HepG2 (cell line): ENCODE results near the gene ASPHD1. TPM values are rescaled to one million over a fixed set of nuclear protein-coding genes. Genes with fewer than 3 reads are reported as not detected.
A peak's percentile ranks its signal among the peaks of the same experiment; 100 is the strongest.

Experiments used
- ARID3A ChIP-seq: IDR thresholded peaks from 2 replicates; pipeline ENCODE4 v1.6.1; 2012; ENCODE audit warnings: low read depth, low read length, improper control_type of control experiment
- ATAD3A ChIP-seq: sonication (generic); formaldehyde crosslinking; IDR thresholded peaks from 2 replicates; pipeline ENCODE4 v1.4.0; 2020; ENCODE audit warnings: missing genetic modification reagents
- BATF2 ChIP-seq: sonication (generic); formaldehyde crosslinking; IDR thresholded peaks from 2 replicates; pipeline ENCODE4 v1.8.0; 2022; ENCODE audit warnings: mild to moderate bottlenecking, missing genetic modification reagents, moderate library complexity
- BORCS8-MEF2B ChIP-seq: sonication (generic); formaldehyde crosslinking; IDR thresholded peaks from 2 replicates; pipeline ENCODE4 v1.8.0; 2022; ENCODE audit warnings: mild to moderate bottlenecking, missing genetic modification reagents
- CCDC6 ChIP-seq: sonication (generic); formaldehyde crosslinking; IDR thresholded peaks from 2 replicates; pipeline ENCODE4 v1.8.1; 2022; ENCODE audit warnings: mild to moderate bottlenecking, missing genetic modification reagents, moderate library complexity
- FOXM1 ChIP-seq: sonication (generic); formaldehyde crosslinking; IDR thresholded peaks from 2 replicates; pipeline ENCODE4 v1.5.0; 2020; ENCODE audit warnings: missing genetic modification reagents
- HOMEZ ChIP-seq: IDR thresholded peaks from 2 replicates; pipeline ENCODE4 v1.6.1; 2016; ENCODE audit warnings: low read depth
- LBX2 ChIP-seq: sonication (generic); formaldehyde crosslinking; IDR thresholded peaks from 2 replicates; pipeline ENCODE4 v1.5.0; 2020; ENCODE audit warnings: missing genetic modification reagents, mild to moderate bottlenecking, borderline replicate concordance
- MBD4 ChIP-seq: IDR thresholded peaks from 2 replicates; pipeline ENCODE4 v1.6.1; 2012; ENCODE audit warnings: low read length, inconsistent platforms, borderline replicate concordance
- MED13 ChIP-seq: sonication (generic); formaldehyde crosslinking; IDR thresholded peaks from 2 replicates; pipeline ENCODE4 v1.5.0; 2020; ENCODE audit warnings: missing genetic modification reagents
- PAWR ChIP-seq: sonication (generic); formaldehyde crosslinking; IDR thresholded peaks from 2 replicates; pipeline ENCODE4 v1.4.0; 2020; ENCODE audit warnings: missing genetic modification reagents, mild to moderate bottlenecking, borderline replicate concordance
- POLR2AphosphoS2 ChIP-seq: IDR thresholded peaks from 2 replicates; pipeline ENCODE4 v1.6.1; 2011; ENCODE audit warnings: low read depth, low read length, improper control_type of control experiment
- PTBP1 ChIP-seq: fragments of 200-400 bp; formaldehyde crosslinking; IDR thresholded peaks from 2 replicates; pipeline ENCODE4 v1.6.1; 2018; ENCODE audit warnings: low read length, low read depth; ENCODE audit not compliant: poor library complexity, severe bottlenecking
- SAP130 ChIP-seq: IDR thresholded peaks from 2 replicates; pipeline ENCODE4 v1.6.1; 2016; ENCODE audit warnings: low read depth
- SATB2 ChIP-seq: sonication (generic); formaldehyde crosslinking; IDR thresholded peaks from 2 replicates; pipeline ENCODE4 v1.5.0; 2020; ENCODE audit warnings: missing genetic modification reagents
- SIN3A ChIP-seq: IDR thresholded peaks from 2 replicates; pipeline ENCODE4 v1.6.1; 2011; ENCODE audit warnings: low read depth, mild to moderate bottlenecking, control low read depth, low read length, borderline replicate concordance
- SIN3B ChIP-seq: fragments of 150-350 bp; IDR thresholded peaks from 2 replicates; pipeline ENCODE4 v1.6.1; 2014; ENCODE audit warnings: low read length
- TAF1 ChIP-seq: sonication (generic); formaldehyde crosslinking; IDR thresholded peaks from 2 replicates; pipeline ENCODE4 v1.4.0; 2020; ENCODE audit warnings: missing genetic modification reagents
- ZBTB44 ChIP-seq: sonication (generic); formaldehyde crosslinking; IDR thresholded peaks from 2 replicates; pipeline ENCODE4 v1.4.0; 2020; ENCODE audit warnings: missing genetic modification reagents
- ZEB1 ChIP-seq: IDR thresholded peaks from 2 replicates; pipeline ENCODE4 v1.6.1; 2012; ENCODE audit warnings: mild to moderate bottlenecking, low read depth, inconsistent platforms; ENCODE audit not compliant: insufficient replicate concordance
- ZFP1 ChIP-seq: IDR thresholded peaks from 2 replicates; pipeline ENCODE4 v1.6.1; 2016
- ZKSCAN1 ChIP-seq: fragments of 150-350 bp; IDR thresholded peaks from 2 replicates; pipeline ENCODE4 v1.6.1; 2014; ENCODE audit warnings: low read length
- ZNF205 ChIP-seq: IDR thresholded peaks from 2 replicates; pipeline ENCODE4 v1.6.1; 2018; ENCODE audit warnings: missing biosample characterization, missing genetic modification reagents
- ZNF44 ChIP-seq: sonication (generic); formaldehyde crosslinking; IDR thresholded peaks from 2 replicates; pipeline ENCODE4 v1.5.1; 2020; ENCODE audit warnings: mild to moderate bottlenecking, missing genetic modification reagents
- ZNF468 ChIP-seq: sonication (generic); formaldehyde crosslinking; IDR thresholded peaks from 2 replicates; pipeline ENCODE4 v1.8.0; 2022; ENCODE audit warnings: mild to moderate bottlenecking, moderate library complexity, missing genetic modification reagents
- ZNF530 ChIP-seq: sonication (generic); formaldehyde crosslinking; IDR thresholded peaks from 2 replicates; pipeline ENCODE4 v1.5.0; 2020; ENCODE audit warnings: low read depth, mild to moderate bottlenecking, missing genetic modification reagents
- ZNF7 ChIP-seq: IDR thresholded peaks from 2 replicates; pipeline ENCODE4 v1.6.1; 2016; ENCODE audit warnings: missing biosample characterization, missing genetic modification reagents
- polyA plus RNA-seq, 8 experiments: library from polyadenylated mRNA; depleted of rRNA in 3 of 8; stranded (reverse) in 7 of 8; unstranded in 1 of 8; fragments of >200 nt; fragmentation: Illumina TruSeq in 4 of 8; extraction: Trizol in 4 of 8; gene quantifications; 2 replicates each; pipeline versions ENCODE4 v1.2.1 to v1.2.3, GENCODE V29; 2011 to 2016; ENCODE audit warnings: low read depth in 4 of 8, missing spikeins in 1 of 8, mixed read lengths in 1 of 8; ENCODE audit not compliant: insufficient read depth in 1 of 8
- total RNA-seq, 5 experiments: library from RNA; depleted of rRNA; stranded (reverse); fragments of >200 nt; fragmentation: Illumina TruSeq; extraction: Trizol; gene quantifications; 2 replicates each; pipeline ENCODE4 v1.2.3, GENCODE V29; 2016; ENCODE audit warnings: low read depth in 1 of 5

Gene ASPHD1
- total and polyA plus RNA-seq, 2 of the 13 experiments (the other 11 are each of a cell fraction or from before 2014, with no cell fraction given): 13.1 to 19.7 TPM

- TF ChIP-seq ZBTB44 (no peak), ZNF44 (CRISPR knock-in tag) (no peak), ZEB1 (peak; percentile 44), FOXM1 (CRISPR knock-in tag) (no peak), TAF1 (CRISPR knock-in tag) (no peak), SATB2 (CRISPR knock-in tag) (no peak), BORCS8-MEF2B (CRISPR knock-in tag) (no peak), MED13 (CRISPR knock-in tag) (peak; percentile 7; the same call in 1 of the 2 replicates), ZNF530 (CRISPR knock-in tag) (no peak), PAWR (CRISPR knock-in tag) (no peak), ZFP1 (no peak), ZNF468 (CRISPR knock-in tag) (no peak), ARID3A (peak; percentile 72), POLR2AphosphoS2 (no peak), BATF2 (CRISPR knock-in tag) (no peak), CCDC6 (CRISPR knock-in tag) (no peak), ZKSCAN1 (no peak), ATAD3A (CRISPR knock-in tag) (no peak), SIN3B (no peak), ZNF205 (CRISPR knock-in tag) (no peak), PTBP1 (no peak), ZNF7 (no peak), SIN3A (no peak), HOMEZ (CRISPR knock-in tag) (no peak), LBX2 (CRISPR knock-in tag) (no peak), MBD4 (no peak), SAP130 (CRISPR knock-in tag) (peak; percentile 76)
Measured at GRCh38 chr16:29891525-29892457, 8.5 kb upstream of the ASPHD1 start (continued).
